K562 (cell line): ENCODE data around the gene ITGAD. TPM values are rescaled to one million over a fixed set of nuclear protein-coding genes. Genes with fewer than 3 reads are reported as not detected.

Source experiments
- ATAC-seq: fragments of 200-7000 bp; cut with Tn5 transposase; 3 replicates; pipeline ENCODE4 v1.9.1; 2020; ENCODE audit warnings: moderate library complexity
- BruUV-seq: library from RNA; stranded (reverse); fragments of 400-500 nt; replicated peaks from 2 replicates; lab custom pipeline; 2021; lab: Mats Ljungman, UMichigan
- CTCF ChIA-PET: fragments of 300-600 bp; formaldehyde crosslinking; extraction: SDS; loops from one replicate; lab custom pipeline; 2021; ENCODE audit warnings: low intra/inter-chr PET ratio; lab: Yijun Ruan, JAX
- POLR2A ChIA-PET: fragments of 300-600, 350-650 bp; sonication (Branson Sonifier 250); formaldehyde crosslinking; extraction: SDS; loops from one replicate; lab custom pipeline; 2021; ENCODE audit warnings: antibody characterized with exemption, inconsistent platforms; lab: Yijun Ruan, JAX
- DNase-seq, 4 experiments: peaks; one replicate each; pipeline versions ENCODE4 v3.0.0 to v3.0.0-alpha.2; 2011 to 2018; ENCODE audit warnings: low spot score in 3 of 4, mixed read lengths in 3 of 4; ENCODE audit errors: extremely low read depth in 1 of 4
- FAIRE-seq: peaks from 2 replicates; lab custom pipeline; 2011; peaks lifted over from hg19 to GRCh38; lab: Jason Lieb, UNC
- H2AFZ ChIP-seq: 2 replicates; pipeline ENCODE4 v1.6.0; 2011; ENCODE audit warnings: low read depth, low read length, control low read depth, inconsistent platforms
- H3K27ac ChIP-seq: fragments of 200-600 bp; 3 replicates; pipeline ENCODE4 v1.8.0; 2011; ENCODE audit warnings: low read depth, mild to moderate bottlenecking, control low read depth, inconsistent platforms, low read length, moderate library complexity, mixed read lengths; ENCODE audit errors: extremely low read depth
- H3K27me3 ChIP-seq, 2 experiments: fragments of 300-600 bp in 1 of 2; 2 replicates in 1 of 2; 3 replicates in 1 of 2; pipeline versions ENCODE4 v1.6.0 to v1.8.0; 2011; ENCODE audit warnings: inconsistent platforms in 2 of 2, low read length in 2 of 2, mild to moderate bottlenecking in 1 of 2, mixed read lengths in 1 of 2, moderate library complexity in 1 of 2; ENCODE audit not compliant: control insufficient read depth in 2 of 2, insufficient read depth in 2 of 2
- H3K36me3 ChIP-seq: fragments of 300-600 bp; 3 replicates; pipeline ENCODE4 v1.8.0; 2011; ENCODE audit warnings: mild to moderate bottlenecking, low read length, inconsistent platforms; ENCODE audit not compliant: control insufficient read depth, insufficient read depth
- H3K4me1 ChIP-seq, 2 experiments: fragments of 200-600 bp in 1 of 2; replicated peaks in 1 of 2; 2 replicates in 1 of 2; 3 replicates in 1 of 2; pipeline versions ENCODE4 v1.5.1 to v1.8.0; 2011; ENCODE audit warnings: inconsistent platforms in 2 of 2, low read length in 2 of 2, mild to moderate bottlenecking in 1 of 2, mixed read lengths in 1 of 2, moderate library complexity in 1 of 2; ENCODE audit not compliant: control insufficient read depth in 2 of 2, insufficient read depth in 2 of 2
- H3K4me2 ChIP-seq: 2 replicates; pipeline ENCODE4 v1.6.1; 2011; ENCODE audit warnings: low read length, control low read depth, inconsistent platforms, mixed read lengths; ENCODE audit not compliant: insufficient read depth
- H3K4me3 ChIP-seq: fragments of 200-600 bp; sonication (generic), shearing (Covaris generic); 2 replicates; pipeline ENCODE4 v1.5.1; 2016; ENCODE audit warnings: control low read depth, inconsistent platforms
- H3K79me2 ChIP-seq: fragments of 200-600 bp; 3 replicates; pipeline ENCODE4 v1.8.0; 2011; ENCODE audit warnings: low read length, inconsistent platforms; ENCODE audit not compliant: control insufficient read depth, insufficient read depth
- H3K9ac ChIP-seq, 2 experiments: 2 replicates each; pipeline versions ENCODE4 v1.6.0 to v1.6.1; 2011; ENCODE audit warnings: low read depth in 2 of 2, low read length in 2 of 2, control low read depth in 1 of 2, inconsistent platforms in 1 of 2, mild to moderate bottlenecking in 1 of 2, mixed read lengths in 1 of 2; ENCODE audit not compliant: insufficient read depth in 1 of 2
- H3K9me1 ChIP-seq: one replicate; pipeline ENCODE4 v1.6.0; 2011; ENCODE audit warnings: inconsistent platforms, mild to moderate bottlenecking, low read length, moderate library complexity; ENCODE audit not compliant: control insufficient read depth, insufficient read depth
- H3K9me3 ChIP-seq: replicated peaks from 2 replicates; pipeline ENCODE4 v1.5.1; 2011; ENCODE audit warnings: low read depth, low read length, inconsistent platforms; ENCODE audit not compliant: control insufficient read depth, insufficient read depth
- H4K20me1 ChIP-seq: replicated peaks from 2 replicates; pipeline ENCODE4 v1.6.1; 2011; ENCODE audit warnings: low read length, inconsistent platforms, mixed read lengths; ENCODE audit not compliant: control insufficient read depth, insufficient read depth
- ARNT ChIP-seq, 2 experiments: fragments of 450-650 bp; IDR thresholded peaks; 2 replicates each; pipeline ENCODE4 v1.6.1; 2016; ENCODE audit warnings: mild to moderate bottlenecking in 1 of 2
- ETV1 ChIP-seq: fragments of 450-650 bp; conservative IDR thresholded peaks from 2 replicates; pipeline ENCODE4 v1.6.1; 2016; ENCODE audit warnings: missing genetic modification characterization, control low read depth, low read depth, missing compliant biosample characterization
- FOXJ2 ChIP-seq: fragments of 200-800 bp; sonication (Bioruptor generic); IDR thresholded peaks from 2 replicates; pipeline ENCODE4 v1.6.1; 2016; ENCODE audit warnings: missing genetic modification characterization, missing compliant biosample characterization
- GTF2E2 ChIP-seq: fragments of 200-800 bp; sonication (Bioruptor generic); IDR thresholded peaks from 2 replicates; pipeline ENCODE4 v1.6.1; 2016; ENCODE audit warnings: missing genetic modification characterization, missing compliant biosample characterization
- KHSRP ChIP-seq: fragments of 450-650 bp; IDR thresholded peaks from 2 replicates; pipeline ENCODE4 v1.6.1; 2017
- MYBL2 ChIP-seq, 2 experiments: fragments of 450-650 bp in 1 of 2; sonication (generic) in 1 of 2; formaldehyde crosslinking in 1 of 2; IDR thresholded peaks; 2 replicates each; pipeline versions ENCODE4 v1.6.1 to v1.8.1; 2017 to 2022; ENCODE audit warnings: borderline replicate concordance in 1 of 2, inconsistent platforms in 1 of 2, low read depth in 1 of 2, mild to moderate bottlenecking in 1 of 2, missing genetic modification reagents in 1 of 2, moderate library complexity in 1 of 2
- PTRF ChIP-seq: fragments of 450-650 bp; IDR thresholded peaks from 2 replicates; pipeline ENCODE4 v1.6.1; 2016; ENCODE audit warnings: mild to moderate bottlenecking, missing genetic modification characterization, missing compliant biosample characterization
- ZBTB34 ChIP-seq: fragments of 250-450 bp; sonication (Bioruptor Pico); IDR thresholded peaks from 2 replicates; pipeline ENCODE4 v1.8.0; 2021; ENCODE audit warnings: mild to moderate bottlenecking, moderate library complexity
- ZNF12 ChIP-seq: sonication (generic); formaldehyde crosslinking; IDR thresholded peaks from 2 replicates; pipeline ENCODE4 v1.4.0; 2020; ENCODE audit warnings: mild to moderate bottlenecking, missing genetic modification reagents
- ZNF24 ChIP-seq: fragments of 450-650 bp; IDR thresholded peaks from 2 replicates; pipeline ENCODE4 v1.6.1; 2016
- ZNF311 ChIP-seq: fragments of 250-450 bp; sonication (Bioruptor Pico); IDR thresholded peaks from 2 replicates; pipeline ENCODE4 v1.4.0; 2020; ENCODE audit warnings: mild to moderate bottlenecking, moderate library complexity
- ZNF589 ChIP-seq: fragments of 200-800 bp; sonication (Bioruptor generic); IDR thresholded peaks from 2 replicates; pipeline ENCODE4 v1.6.1; 2016; ENCODE audit warnings: low read depth, missing genetic modification characterization, missing compliant biosample characterization
- ZNF830 ChIP-seq: fragments of 250-450 bp; sonication (Bioruptor Pico); IDR thresholded peaks from 2 replicates; pipeline ENCODE4 v1.5.0; 2021; ENCODE audit warnings: mild to moderate bottlenecking
- whole genome bisulfite sequencing: fragments of 100-300 bp; shearing (Covaris generic); methylation state at CpG from one replicate; pipeline ENCODE4 v1.1.6; 2016; ENCODE audit warnings: low coverage, mixed read lengths; ENCODE audit not compliant: insufficient coverage; ENCODE audit errors: missing lambda C conversion rate; 5-methylcytosine and 5-hydroxymethylcytosine counted together
- in situ Hi-C: fragments of 300-500 bp; cut with MboI; formaldehyde crosslinking; loops from 4 replicates; pipeline ENCODE4 v1.15.0; 2018; ENCODE audit warnings: inconsistent platforms, mixed read lengths
- intact Hi-C: fragments of 100-400 bp; cut with micrococcal nuclease; formaldehyde crosslinking; loops from 2 replicates; pipeline ENCODE4 v1.14.2; 2022
- polyA plus RNA-seq, 8 experiments: library from polyadenylated mRNA; depleted of rRNA in 4 of 8; stranded (reverse) in 5 of 8; unstranded in 3 of 8; fragments of >200 nt; fragmentation: Nextera tagmentation in 2 of 8; fragmentation: Illumina TruSeq in 1 of 8; extraction: Ambion mirVana in 2 of 8; extraction: Trizol in 1 of 8; gene quantifications; 2 replicates each; pipeline versions ENCODE4 v1.2.1 to v1.2.3, GENCODE V29; 2011 to 2014; ENCODE audit warnings: inconsistent platforms in 1 of 8, missing spikeins in 1 of 8
- total RNA-seq, 7 experiments: library from RNA; depleted of rRNA in 6 of 7; stranded (reverse); fragments of >200 nt in 6 of 7; fragmentation: Illumina TruSeq in 2 of 7; extraction: Trizol in 2 of 7; gene quantifications; 2 replicates each; pipeline versions ENCODE4 v1.2.1 to v1.2.3, GENCODE V29; 2011 to 2021; ENCODE audit warnings: low replicate concordance in 1 of 7

Gene ITGAD
- total and polyA plus RNA-seq, 9 of the 15 experiments (the other 6 are each of a cell fraction or from before 2014, with no cell fraction given) = not detected

- no peak for DNase-seq
- Histone ChIP-seq H3K9me3 (no peaks in the 10 kb centered on the region), H3K27ac (no peak overlapping the region), H3K9ac (no peak overlapping the region), H3K4me3 (no peak overlapping the region), H3K4me2 (no peak overlapping the region), H2AFZ (no peak overlapping the region), H3K27me3 (peaks cover 11 to 54% of the 10 kb centered on the region in 2 experiments; a peak in 4 of 5 replicates), H3K36me3 (no peaks in the 10 kb centered on the region), H3K9me1 (no peaks in the 10 kb centered on the region), H3K4me1 (no peaks in the 10 kb centered on the region), H3K79me2 (no peaks in the 10 kb centered on the region), H4K20me1 (no peaks in the 10 kb centered on the region; the same call in 1 of the 2 replicates)
- 2% methylated on average over 5 of the region's 5 CpGs for WGBS
- in situ Hi-C loops (no loop called here), intact Hi-C loops (no loop called here)
- BruUV-seq = no TSS peak
- no peak for TF ChIP-seq ZNF589 (CRISPR knock-in tag)
- TF ChIP-seq PTRF (tag) = no peak
- TF ChIP-seq GTF2E2 = no peak
- TF ChIP-seq ZNF12 (CRISPR knock-in tag) = no peak
- no peak for TF ChIP-seq ZNF24
- no peak for TF ChIP-seq ZNF311 (CRISPR knock-in tag)
- no peak for TF ChIP-seq ETV1
- TF ChIP-seq ARNT (IDR thresholded peaks at IDR 0.05) = no peak
- TF ChIP-seq ZBTB34 (CRISPR knock-in tag) = no peak
- no peak for TF ChIP-seq MYBL2 (IDR thresholded peaks at IDR 0.05; ENCODE audit: low read depth)
- TF ChIP-seq MYBL2 (CRISPR knock-in tag; IDR thresholded peaks at IDR 0.05; ENCODE audit: borderline replicate concordance) = no peak
- no peak for TF ChIP-seq ZNF830 (CRISPR knock-in tag)
- TF ChIP-seq FOXJ2 = no peak
- TF ChIP-seq KHSRP = no peak
- no peak for ATAC-seq
- CTCF ChIA-PET = no interaction called here
- no peak for FAIRE-seq
- POLR2A ChIA-PET = no interaction called here
Measured at GRCh38 chr16:31417916-31418315, 24.8 kb downstream of the ITGAD start.
